Transverse colon (tissue), 4 donors: ENCODE results near the gene LRRC70. TPM values are rescaled to one million over a fixed set of nuclear protein-coding genes. Genes with fewer than 3 reads are reported as not detected.

Experiments used
- DNase-seq: peaks from one replicate; pipeline ENCODE4 v3.0.0-alpha.2; 2019
- H3K27ac ChIP-seq, 4 donors: fragments of 200-600 bp; sonication (generic); 2 replicates each; pipeline ENCODE4 v1.5.1; 2016 to 2018; ENCODE audit warnings: inconsistent platforms in 4 of 4
- H3K27me3 ChIP-seq: fragments of 200-600 bp; sonication (generic); 2 replicates; pipeline ENCODE4 v1.5.1; 2017; ENCODE audit warnings: inconsistent platforms
- H3K36me3 ChIP-seq, 4 donors: fragments of 200-600 bp; sonication (generic); 2 replicates each; pipeline ENCODE4 v1.5.1; 2017 to 2019; ENCODE audit warnings: inconsistent platforms in 4 of 4
- H3K4me1 ChIP-seq, 4 donors: fragments of 200-600 bp; sonication (generic); 2 replicates each; pipeline ENCODE4 v1.5.1; 2017 to 2020; ENCODE audit warnings: inconsistent platforms in 4 of 4
- H3K4me3 ChIP-seq, 4 donors: fragments of 200-600 bp; sonication (generic); 1 replicate in 1 of 4; 2 replicates in 3 of 4; pipeline versions ENCODE4 v1.5.1 to v1.6.1; 2017 to 2019; ENCODE audit warnings: inconsistent platforms in 4 of 4
- H3K9me3 ChIP-seq, 2 donors: fragments of 200-600 bp; sonication (generic); 2 replicates each; pipeline ENCODE4 v1.5.1; 2017 to 2019; ENCODE audit warnings: inconsistent platforms in 2 of 2
- EP300 ChIP-seq: sonication (generic); formaldehyde crosslinking; IDR thresholded peaks from one replicate; pipeline ENCODE4 v1.6.1; 2017; ENCODE audit warnings: antibody characterized with exemption, low read depth
- POLR2A ChIP-seq: fragments of 450-650 bp; IDR thresholded peaks from one replicate; pipeline ENCODE4 v1.6.1; 2016; ENCODE audit warnings: antibody characterized with exemption, mild to moderate bottlenecking, moderate library complexity
- POLR2AphosphoS5 ChIP-seq, 3 donors: sonication (generic); formaldehyde crosslinking; IDR thresholded peaks; one replicate each; pipeline ENCODE4 v1.6.1; 2016; ENCODE audit warnings: antibody characterized with exemption in 3 of 3
- WGBS, 2 donors: methylation state at CpG; one replicate each; pipeline ENCODE4 v1.1.5; 2018; ENCODE audit warnings: low coverage in 1 of 2; 5-methylcytosine and 5-hydroxymethylcytosine counted together
- in situ Hi-C, 4 donors: fragments of 200-750 bp; cut with MboI; loops; one replicate each; pipeline versions ENCODE4 v1.15.0 to v1.15.1; 2017; ENCODE audit warnings: low sequenced_read_pairs in 3 of 4, low pct_ligation_motif_present in 1 of 4, low pct_unique_long_range_greater_than_20kb in 1 of 4
- intact Hi-C: fragments of 100-400 bp; cut with DNase I; formaldehyde crosslinking; loops from one replicate; pipeline ENCODE4 v1.15.1; 2023; ENCODE audit warnings: low total_unique reads
- total RNA-seq, 4 donors: library from RNA; depleted of rRNA; stranded (reverse); fragments of >200 nt; gene quantifications; one replicate each; pipeline ENCODE4 v1.1.0, GENCODE V29; 2016
- TF ChIP-seq, protein P1 (sequence below), 5 experiments: fragments of 200-600 bp in 3 of 5; fragments of 450-650 bp in 2 of 5; sonication (generic) in 3 of 5; IDR thresholded peaks; 1 replicate in 2 of 5; 2 replicates in 3 of 5; pipeline ENCODE4 v1.5.1; 2016 to 2017; ENCODE audit warnings: antibody characterized with exemption in 5 of 5, inconsistent platforms in 3 of 5, mild to moderate bottlenecking in 2 of 5, moderate library complexity in 1 of 5

Gene LRRC70
- total RNA-seq, 4 donors from 2014 or later = 1.8 to 3.4 (median 2.3) TPM

DNA sequence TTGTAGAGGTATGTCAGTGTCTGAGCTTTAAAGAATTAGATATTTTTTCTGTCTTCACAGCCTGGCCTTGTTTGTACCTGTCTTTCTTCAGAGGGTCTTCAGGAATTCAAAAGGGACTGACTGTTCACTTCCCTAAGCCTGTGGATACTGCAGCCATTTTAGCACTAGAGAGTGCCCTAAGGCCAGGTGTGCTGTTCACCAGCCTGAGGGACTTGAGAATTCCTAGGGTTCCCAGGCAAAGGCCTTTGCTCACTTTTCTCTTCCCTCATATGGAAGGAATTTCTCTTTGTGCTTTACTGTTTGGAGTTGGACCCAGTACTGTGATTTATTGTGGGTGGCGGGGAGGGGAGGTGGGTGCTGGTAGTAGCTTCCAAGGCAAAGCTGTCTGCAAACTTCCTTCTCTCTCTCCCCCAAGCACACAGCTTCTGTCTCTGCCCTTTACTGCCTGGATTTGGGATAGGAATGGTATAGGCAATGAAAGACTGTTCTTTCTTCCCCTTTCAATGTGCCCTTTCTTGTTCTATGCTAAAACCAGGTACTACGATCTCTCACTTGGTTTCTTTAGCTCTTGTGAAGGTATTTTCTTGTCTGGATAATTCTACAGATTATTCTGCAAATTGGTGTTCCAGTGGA lies 9.7 kb upstream of the LRRC70 start:
- H3K27ac ChIP-seq = no peak overlapping the region
- no peak overlapping the region for H3K4me3 ChIP-seq
- no peaks in the 10 kb centered on the region for H3K4me1 ChIP-seq
- in situ Hi-C loops (no loop called here), intact Hi-C loops (no loop called here)
- WGBS, 2 donors = 96 to 100% methylated on average over 1 to 2 of the region's 2 CpGs
- H3K27me3 ChIP-seq = no peaks in the 10 kb centered on the region
- peaks cover 0 to 5% (median 2%) of the 10 kb centered on the region in 4 donors for H3K36me3 ChIP-seq
- no peak for TF ChIP-seq POLR2AphosphoS5 (IDR thresholded peaks at IDR 0.05)
- TF ChIP-seq POLR2A = no peak
- TF ChIP-seq EP300 = no peak
- TF ChIP-seq, protein P1, sequence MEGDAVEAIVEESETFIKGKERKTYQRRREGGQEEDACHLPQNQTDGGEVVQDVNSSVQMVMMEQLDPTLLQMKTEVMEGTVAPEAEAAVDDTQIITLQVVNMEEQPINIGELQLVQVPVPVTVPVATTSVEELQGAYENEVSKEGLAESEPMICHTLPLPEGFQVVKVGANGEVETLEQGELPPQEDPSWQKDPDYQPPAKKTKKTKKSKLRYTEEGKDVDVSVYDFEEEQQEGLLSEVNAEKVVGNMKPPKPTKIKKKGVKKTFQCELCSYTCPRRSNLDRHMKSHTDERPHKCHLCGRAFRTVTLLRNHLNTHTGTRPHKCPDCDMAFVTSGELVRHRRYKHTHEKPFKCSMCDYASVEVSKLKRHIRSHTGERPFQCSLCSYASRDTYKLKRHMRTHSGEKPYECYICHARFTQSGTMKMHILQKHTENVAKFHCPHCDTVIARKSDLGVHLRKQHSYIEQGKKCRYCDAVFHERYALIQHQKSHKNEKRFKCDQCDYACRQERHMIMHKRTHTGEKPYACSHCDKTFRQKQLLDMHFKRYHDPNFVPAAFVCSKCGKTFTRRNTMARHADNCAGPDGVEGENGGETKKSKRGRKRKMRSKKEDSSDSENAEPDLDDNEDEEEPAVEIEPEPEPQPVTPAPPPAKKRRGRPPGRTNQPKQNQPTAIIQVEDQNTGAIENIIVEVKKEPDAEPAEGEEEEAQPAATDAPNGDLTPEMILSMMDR (IDR thresholded peaks at IDR 0.05) = no peak
- H3K9me3 ChIP-seq = peaks cover 0 to 5% of the 10 kb centered on the region in 2 donors
- no peak for DNase-seq

DNA sequence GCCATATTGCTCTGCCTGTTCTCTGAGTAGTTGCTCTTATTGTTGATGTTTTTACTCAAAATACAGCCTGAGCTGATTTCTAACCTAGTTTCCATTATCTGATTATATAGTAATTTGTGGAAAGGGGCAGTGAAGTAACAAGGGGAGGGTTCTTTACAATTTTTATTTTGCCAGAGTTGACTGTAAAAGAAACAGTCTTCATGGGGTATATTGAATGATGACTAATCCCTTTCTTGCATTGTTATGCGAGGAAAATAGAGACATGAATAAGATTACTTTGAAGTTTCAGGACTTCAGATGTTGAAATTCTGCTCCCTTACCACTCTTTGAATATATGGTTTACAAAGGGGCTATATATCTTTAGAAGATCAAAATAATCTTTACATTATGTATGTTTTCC lies 9.1 kb upstream of the LRRC70 start:
- peaks cover 0 to 5% of the 10 kb centered on the region in 2 donors for H3K9me3 ChIP-seq
- TF ChIP-seq, protein P1 (IDR thresholded peaks at IDR 0.05) = no peak
- TF ChIP-seq POLR2A (no peak), EP300 (no peak), POLR2AphosphoS5 (IDR thresholded peaks at IDR 0.05) (no peak)
- intact Hi-C loops = no loop called here
- in situ Hi-C loops = no loop called here
- H3K4me3 ChIP-seq = no peak overlapping the region
- DNase-seq = no peak
- H3K27me3 ChIP-seq = no peaks in the 10 kb centered on the region
- no peaks in the 10 kb centered on the region for H3K4me1 ChIP-seq
- WGBS, 2 donors = 60 to 100% methylated on average over 1 of the region's 1 CpG
- no peak overlapping the region for H3K27ac ChIP-seq
- peaks cover 0 to 5% (median 2%) of the 10 kb centered on the region in 4 donors for H3K36me3 ChIP-seq

DNA sequence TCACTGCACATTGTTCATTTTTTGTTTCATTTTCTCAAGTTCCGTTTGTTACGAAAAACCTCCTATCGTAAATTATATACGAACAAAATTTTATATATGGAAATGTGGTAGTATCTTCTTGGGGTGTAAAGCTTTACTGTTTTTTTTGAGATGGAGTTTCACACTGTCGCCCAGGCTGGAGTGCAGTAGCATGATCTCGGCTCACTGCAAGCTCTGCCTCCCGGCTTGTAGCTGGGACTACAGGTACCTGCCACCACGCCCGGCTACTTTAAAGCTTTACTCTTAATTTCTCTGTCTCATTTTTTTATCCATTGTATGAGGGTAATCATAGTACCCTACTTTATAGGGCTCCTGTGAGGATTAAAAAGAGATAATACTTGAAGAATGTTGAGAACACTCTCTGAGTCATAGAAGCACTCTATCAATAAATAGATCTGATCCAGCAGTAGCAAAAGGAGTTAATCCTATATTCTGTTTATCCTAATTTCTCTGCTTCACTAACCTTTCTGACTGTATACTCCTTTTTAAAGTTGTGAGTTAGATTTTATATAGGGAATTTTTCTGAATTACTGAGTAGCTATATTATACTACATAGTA lies 5.6 kb upstream of the LRRC70 start:
- H3K36me3 ChIP-seq = no peaks in the 10 kb centered on the region
- H3K9me3 ChIP-seq = no peaks in the 10 kb centered on the region
- no peak overlapping the region for H3K4me3 ChIP-seq
- intact Hi-C loops = no loop called here
- TF ChIP-seq EP300 (no peak), POLR2AphosphoS5 (IDR thresholded peaks at IDR 0.05) (no peak), POLR2A (no peak)
- TF ChIP-seq, protein P1 (IDR thresholded peaks at IDR 0.05) = no peak
- 89 to 92% methylated on average over 6 to 9 of the region's 9 CpGs for WGBS, 2 donors
- DNase-seq = no peak
- in situ Hi-C loops = no loop called here
- H3K4me1 ChIP-seq = peaks cover 0 to 3% (median 0%) of the 10 kb centered on the region in 4 donors
- H3K27ac ChIP-seq = no peak overlapping the region
- no peaks in the 10 kb centered on the region for H3K27me3 ChIP-seq

DNA sequence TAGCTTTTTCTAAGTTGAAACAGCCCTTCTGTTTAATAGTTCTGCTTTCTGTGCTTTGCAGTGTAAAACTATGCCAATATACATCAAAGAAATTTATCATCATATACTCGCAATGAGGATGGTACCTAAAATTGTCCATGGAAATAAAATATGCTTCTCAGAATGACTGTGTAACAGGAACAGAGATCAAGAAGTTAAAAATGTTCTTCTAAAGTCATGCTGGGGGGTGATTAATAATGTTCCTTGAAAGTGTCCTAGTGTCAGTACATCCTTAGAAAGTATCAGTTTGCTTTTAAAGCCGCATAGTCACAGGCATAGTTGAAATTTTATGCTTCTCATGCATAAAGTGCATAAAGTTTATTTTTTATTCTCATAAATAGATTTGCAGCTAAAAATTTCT lies 4.0 kb upstream of the LRRC70 start:
- no peak for DNase-seq
- WGBS, 2 donors = 69 to 78% methylated on average over 2 of the region's 2 CpGs
- intact Hi-C loops = no loop called here

More for the DNA sequence above, 4.0 kb upstream of the LRRC70 start:
- H3K36me3 ChIP-seq = no peaks in the 10 kb centered on the region
- peaks cover 0 to 3% (median 0%) of the 10 kb centered on the region in 4 donors for H3K4me1 ChIP-seq
- no peak overlapping the region for H3K27ac ChIP-seq
- H3K27me3 ChIP-seq = no peaks in the 10 kb centered on the region
- H3K4me3 ChIP-seq = no peak overlapping the region
- in situ Hi-C loops = no loop called here
- no peaks in the 10 kb centered on the region for H3K9me3 ChIP-seq
- TF ChIP-seq POLR2A = no peak
- no peak for TF ChIP-seq EP300
- TF ChIP-seq, protein P1 (IDR thresholded peaks at IDR 0.05) = no peak
- no peak for TF ChIP-seq POLR2AphosphoS5 (IDR thresholded peaks at IDR 0.05)
